Endodermal cell (in vitro differentiated cells): ENCODE data around the gene NRXN3. TPM values are rescaled to one million over a fixed set of nuclear protein-coding genes. Genes with fewer than 3 reads are reported as not detected.

Experiments used
- DNase-seq: peaks from one replicate; pipeline ENCODE4 v3.0.0-alpha.2; 2017
- H3K27ac ChIP-seq: 2 replicates; pipeline ENCODE4 v1.5.1; 2013; ENCODE audit warnings: mild to moderate bottlenecking, low read depth, low read length, moderate library complexity
- H3K27me3 ChIP-seq: 2 replicates; pipeline ENCODE4 v1.6.1; 2013; ENCODE audit warnings: mild to moderate bottlenecking, low read length, moderate library complexity; ENCODE audit not compliant: insufficient read depth, control insufficient read depth, poor library complexity, severe bottlenecking
- H3K36me3 ChIP-seq: 2 replicates; pipeline ENCODE4 v1.7.0; 2013; ENCODE audit warnings: mild to moderate bottlenecking, low read length, moderate library complexity; ENCODE audit not compliant: control insufficient read depth, insufficient read depth
- H3K4me1 ChIP-seq: one replicate; pipeline ENCODE4 v1.7.0; 2013; ENCODE audit warnings: low read length; ENCODE audit not compliant: control insufficient read depth, insufficient read depth
- H3K4me3 ChIP-seq: 2 replicates; pipeline ENCODE4 v1.5.1; 2013; ENCODE audit warnings: mild to moderate bottlenecking, low read length, moderate library complexity
- H3K9ac ChIP-seq: 2 replicates; pipeline ENCODE4 v1.6.1; 2013; ENCODE audit warnings: mild to moderate bottlenecking, low read length, moderate library complexity; ENCODE audit not compliant: poor library complexity, severe bottlenecking; ENCODE audit errors: extremely low read depth
- H3K9me3 ChIP-seq: 2 replicates; pipeline ENCODE4 v1.6.1; 2013; ENCODE audit warnings: mild to moderate bottlenecking, low read length, moderate library complexity; ENCODE audit not compliant: control insufficient read depth
- H3K27ac Mint-ChIP-seq: 2 replicates; pipeline ENCODE4 v1.8.0; 2020; ENCODE audit warnings: mixed read lengths
- H3K27me3 Mint-ChIP-seq: 2 replicates; pipeline ENCODE4 v1.8.0; 2021; ENCODE audit warnings: mild to moderate bottlenecking, mixed read lengths; ENCODE audit not compliant: insufficient read depth
- H3K36me3 Mint-ChIP-seq: 2 replicates; pipeline ENCODE4 v1.8.0; 2020; ENCODE audit warnings: low read depth, mixed read lengths
- H3K4me1 Mint-ChIP-seq: 2 replicates; pipeline ENCODE4 v1.8.0; 2020; ENCODE audit warnings: mixed read lengths
- H3K4me3 Mint-ChIP-seq: 2 replicates; pipeline ENCODE4 v1.8.0; 2020; ENCODE audit warnings: mild to moderate bottlenecking, moderate library complexity, mixed read lengths
- H3K9me3 Mint-ChIP-seq: 2 replicates; pipeline ENCODE4 v1.8.0; 2020; ENCODE audit warnings: mild to moderate bottlenecking, mixed read lengths
- CTCF ChIP-seq: fragments of 200-600 bp; sonication (generic); conservative IDR thresholded peaks from 2 replicates; pipeline ENCODE4 v1.5.0; 2021; ENCODE audit warnings: antibody characterized with exemption, mild to moderate bottlenecking
- WGBS, 2 experiments: methylation state at CpG; one replicate each; pipeline versions ENCODE4 v1.1.5 to v1.1.7; 2013; ENCODE audit warnings: missing lambda C conversion rate in 2 of 2, mixed read lengths in 1 of 2; ENCODE audit not compliant: insufficient coverage in 1 of 2, insufficient read length in 1 of 2; 5-methylcytosine and 5-hydroxymethylcytosine counted together
- total RNA-seq, 2 donors: library from RNA; stranded (reverse); fragmentation: NEBNext Ultra II Directional in 1 of 2; extraction: Animal tissue kit (Norgen Biotek cat#: 25700) in 1 of 2; gene quantifications; 2 replicates in 1 of 2; 3 replicates in 1 of 2; pipeline ENCODE4 v1.2.1, GENCODE V29; 2021

Gene NRXN3
- total RNA-seq, 2 donors from 2014 or later, result 20.9 to 21.4 TPM

DNA sequence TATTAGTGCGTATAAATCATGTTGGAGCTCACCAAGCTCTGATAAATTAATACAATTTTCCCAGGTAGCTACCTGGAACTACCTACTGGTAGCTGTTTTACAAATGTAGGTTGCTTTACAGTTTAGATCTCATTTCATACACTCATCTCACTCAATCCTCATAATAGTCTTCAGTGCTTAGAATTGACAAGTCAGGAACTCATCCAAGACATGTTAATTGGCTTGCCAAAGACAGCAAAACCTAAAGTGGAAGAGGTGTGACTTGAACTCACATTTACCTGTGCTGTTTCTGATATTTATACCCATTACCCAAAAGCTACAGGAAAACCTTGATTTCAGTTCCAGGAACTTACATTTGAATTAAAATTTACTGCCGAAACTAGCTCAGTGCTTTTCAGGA, 1744.4 kb downstream of the NRXN3 start:
- no peak overlapping the region for H3K27ac Mint-ChIP-seq
- WGBS, 2 experiments, result 87 to 89% methylated on average over 1 to 2 of the region's 2 CpGs

DNA sequence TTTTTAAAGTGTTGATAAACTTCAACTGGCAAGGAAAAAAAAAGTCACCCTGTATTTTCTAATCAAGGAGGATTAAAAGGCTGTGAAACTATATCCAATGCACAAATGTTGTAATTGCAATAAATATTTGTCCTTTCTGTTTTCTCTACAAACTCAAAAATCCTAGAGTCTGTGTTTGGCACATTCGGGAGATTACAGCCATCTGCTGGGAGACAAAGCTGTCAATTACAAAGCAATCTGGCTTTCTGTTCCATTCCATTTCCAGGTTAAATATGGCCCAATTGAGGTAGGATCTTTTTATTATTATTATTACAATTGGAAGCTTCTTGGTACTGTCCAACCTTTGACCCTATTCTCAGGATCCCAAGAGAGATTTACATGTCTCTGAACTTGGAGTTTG, 1745.2 kb downstream of the NRXN3 start:
- no peak for TF ChIP-seq CTCF
- Mint-ChIP-seq H3K4me3 (no peak overlapping the region), H3K27ac (no peak overlapping the region), H3K27me3 (peaks cover 9% of the 10 kb centered on the region), H3K36me3 (no peaks in the 10 kb centered on the region), H3K4me1 (no peaks in the 10 kb centered on the region), H3K9me3 (no peaks in the 10 kb centered on the region)
- no peak overlapping the region for H3K9ac ChIP-seq
- H3K27ac ChIP-seq, result no peak overlapping the region
- no peaks in the 10 kb centered on the region for H3K4me1 ChIP-seq
- DNase-seq, result no peak
- H3K9me3 ChIP-seq, result peaks cover 10% of the 10 kb centered on the region
- no peak overlapping the region for H3K4me3 ChIP-seq
- 93% methylated on average over 1 of the region's 1 CpG; no CpG with 5 or more reads in 1 of the 2 experiments for WGBS, 2 experiments
- H3K36me3 ChIP-seq, result no peaks in the 10 kb centered on the region
- H3K27me3 ChIP-seq, result peaks cover 10% of the 10 kb centered on the region

More for the DNA sequence above, 1744.4 kb downstream of the NRXN3 start:
- H3K27me3 Mint-ChIP-seq, result peaks cover under 1% of the 10 kb centered on the region
- no peaks in the 10 kb centered on the region for H3K36me3 ChIP-seq
- no peak overlapping the region for H3K9ac ChIP-seq
- H3K4me3 ChIP-seq, result no peak overlapping the region
- no peaks in the 10 kb centered on the region for H3K9me3 Mint-ChIP-seq
- H3K9me3 ChIP-seq, result peaks cover 10% of the 10 kb centered on the region
- no peaks in the 10 kb centered on the region for H3K36me3 Mint-ChIP-seq
- no peaks in the 10 kb centered on the region for H3K4me1 Mint-ChIP-seq
- no peak for TF ChIP-seq CTCF
- no peak for DNase-seq
- no peak overlapping the region for H3K4me3 Mint-ChIP-seq
- no peak overlapping the region for H3K27ac ChIP-seq
- H3K27me3 ChIP-seq, result peaks cover 3% of the 10 kb centered on the region
- no peaks in the 10 kb centered on the region for H3K4me1 ChIP-seq

- Histone ChIP-seq H3K9ac (no peak overlapping the region), H3K27ac (no peak overlapping the region), H3K9me3 (peaks cover 10% of the 10 kb centered on the region), H3K27me3 (peaks cover 10% of the 10 kb centered on the region), H3K4me1 (no peaks in the 10 kb centered on the region), H3K36me3 (no peaks in the 10 kb centered on the region), H3K4me3 (no peak overlapping the region)
- DNase-seq, result no peak
- Mint-ChIP-seq H3K4me3 (no peak overlapping the region), H3K36me3 (no peaks in the 10 kb centered on the region), H3K27me3 (peaks cover 13% of the 10 kb centered on the region), H3K9me3 (no peaks in the 10 kb centered on the region), H3K27ac (no peak overlapping the region), H3K4me1 (no peaks in the 10 kb centered on the region)
- no peak for TF ChIP-seq CTCF
Measured at GRCh38 chr14:79916281-79916680, 1746.1 kb downstream of the NRXN3 start.
